K562 (cell line): ENCODE results near the gene LIN28B. TPM values are rescaled to one million over a fixed set of nuclear protein-coding genes. Genes with fewer than 3 reads are reported as not detected.

Source experiments
- ATAC-seq: fragments of 200-7000 bp; cut with Tn5 transposase; 3 replicates; pipeline ENCODE4 v1.9.1; 2020; ENCODE audit warnings: moderate library complexity
- BruUV-seq: library from RNA; stranded (reverse); fragments of 400-500 nt; replicated peaks from 2 replicates; lab custom pipeline; 2021; lab: Mats Ljungman, UMichigan
- CTCF ChIA-PET: fragments of 300-600 bp; formaldehyde crosslinking; extraction: SDS; loops from one replicate; lab custom pipeline; 2021; ENCODE audit warnings: low intra/inter-chr PET ratio; lab: Yijun Ruan, JAX
- POLR2A ChIA-PET: fragments of 300-600, 350-650 bp; sonication (Branson Sonifier 250); formaldehyde crosslinking; extraction: SDS; loops from one replicate; lab custom pipeline; 2021; ENCODE audit warnings: antibody characterized with exemption, inconsistent platforms; lab: Yijun Ruan, JAX
- DNase-seq, 4 experiments: peaks; one replicate each; pipeline versions ENCODE4 v3.0.0 to v3.0.0-alpha.2; 2011 to 2018; ENCODE audit warnings: low spot score in 3 of 4, mixed read lengths in 3 of 4; ENCODE audit errors: extremely low read depth in 1 of 4
- FAIRE-seq: peaks from 2 replicates; lab custom pipeline; 2011; peaks lifted over from hg19 to GRCh38; lab: Jason Lieb, UNC
- H2AFZ ChIP-seq: 2 replicates; pipeline ENCODE4 v1.6.0; 2011; ENCODE audit warnings: low read depth, low read length, control low read depth, inconsistent platforms
- H3K27ac ChIP-seq: fragments of 200-600 bp; 3 replicates; pipeline ENCODE4 v1.8.0; 2011; ENCODE audit warnings: low read depth, mild to moderate bottlenecking, control low read depth, inconsistent platforms, low read length, moderate library complexity, mixed read lengths; ENCODE audit errors: extremely low read depth
- H3K27me3 ChIP-seq, 2 experiments: fragments of 300-600 bp in 1 of 2; 2 replicates in 1 of 2; 3 replicates in 1 of 2; pipeline versions ENCODE4 v1.6.0 to v1.8.0; 2011; ENCODE audit warnings: inconsistent platforms in 2 of 2, low read length in 2 of 2, mild to moderate bottlenecking in 1 of 2, mixed read lengths in 1 of 2, moderate library complexity in 1 of 2; ENCODE audit not compliant: control insufficient read depth in 2 of 2, insufficient read depth in 2 of 2
- H3K36me3 ChIP-seq: fragments of 300-600 bp; 3 replicates; pipeline ENCODE4 v1.8.0; 2011; ENCODE audit warnings: mild to moderate bottlenecking, low read length, inconsistent platforms; ENCODE audit not compliant: control insufficient read depth, insufficient read depth
- H3K4me1 ChIP-seq, 2 experiments: fragments of 200-600 bp in 1 of 2; replicated peaks in 1 of 2; 2 replicates in 1 of 2; 3 replicates in 1 of 2; pipeline versions ENCODE4 v1.5.1 to v1.8.0; 2011; ENCODE audit warnings: inconsistent platforms in 2 of 2, low read length in 2 of 2, mild to moderate bottlenecking in 1 of 2, mixed read lengths in 1 of 2, moderate library complexity in 1 of 2; ENCODE audit not compliant: control insufficient read depth in 2 of 2, insufficient read depth in 2 of 2
- H3K4me2 ChIP-seq: 2 replicates; pipeline ENCODE4 v1.6.1; 2011; ENCODE audit warnings: low read length, control low read depth, inconsistent platforms, mixed read lengths; ENCODE audit not compliant: insufficient read depth
- H3K4me3 ChIP-seq: fragments of 200-600 bp; sonication (generic), shearing (Covaris generic); 2 replicates; pipeline ENCODE4 v1.5.1; 2016; ENCODE audit warnings: control low read depth, inconsistent platforms
- H3K79me2 ChIP-seq: fragments of 200-600 bp; 3 replicates; pipeline ENCODE4 v1.8.0; 2011; ENCODE audit warnings: low read length, inconsistent platforms; ENCODE audit not compliant: control insufficient read depth, insufficient read depth
- H3K9ac ChIP-seq, 2 experiments: 2 replicates each; pipeline versions ENCODE4 v1.6.0 to v1.6.1; 2011; ENCODE audit warnings: low read depth in 2 of 2, low read length in 2 of 2, control low read depth in 1 of 2, inconsistent platforms in 1 of 2, mild to moderate bottlenecking in 1 of 2, mixed read lengths in 1 of 2; ENCODE audit not compliant: insufficient read depth in 1 of 2
- H3K9me1 ChIP-seq: one replicate; pipeline ENCODE4 v1.6.0; 2011; ENCODE audit warnings: inconsistent platforms, mild to moderate bottlenecking, low read length, moderate library complexity; ENCODE audit not compliant: control insufficient read depth, insufficient read depth
- H3K9me3 ChIP-seq: replicated peaks from 2 replicates; pipeline ENCODE4 v1.5.1; 2011; ENCODE audit warnings: low read depth, low read length, inconsistent platforms; ENCODE audit not compliant: control insufficient read depth, insufficient read depth
- H4K20me1 ChIP-seq: replicated peaks from 2 replicates; pipeline ENCODE4 v1.6.1; 2011; ENCODE audit warnings: low read length, inconsistent platforms, mixed read lengths; ENCODE audit not compliant: control insufficient read depth, insufficient read depth
- BCOR ChIP-seq: fragments of 450-650 bp; IDR thresholded peaks from 2 replicates; pipeline ENCODE4 v1.6.1; 2016
- FOXA3 ChIP-seq, 2 experiments: fragments of 450-650 bp in 1 of 2; sonication (generic) in 1 of 2; formaldehyde crosslinking; IDR thresholded peaks in 1 of 2; conservative IDR thresholded peaks in 1 of 2; 2 replicates each; pipeline versions ENCODE4 v1.4.0 to v1.8.0; 2020 to 2022; ENCODE audit warnings: mild to moderate bottlenecking in 2 of 2, missing genetic modification reagents in 1 of 2
- HDGF ChIP-seq: fragments of 450-650 bp; IDR thresholded peaks from 2 replicates; pipeline ENCODE4 v1.6.1; 2016
- KLF1 ChIP-seq: fragments of 450-650 bp; IDR thresholded peaks from 2 replicates; pipeline ENCODE4 v1.6.1; 2016; ENCODE audit warnings: missing genetic modification characterization, missing compliant biosample characterization
- MAFF ChIP-seq: IDR thresholded peaks from 2 replicates; pipeline ENCODE4 v1.6.1; 2012; ENCODE audit warnings: low read length, improper control_type of control experiment
- MAFG ChIP-seq: fragments of 450-650 bp; conservative IDR thresholded peaks from 2 replicates; pipeline ENCODE4 v1.6.1; 2016; ENCODE audit warnings: missing genetic modification characterization, missing compliant biosample characterization
- ZBTB17 ChIP-seq: fragments of 450-650 bp; formaldehyde crosslinking; IDR thresholded peaks from 2 replicates; pipeline ENCODE4 v1.4.0; 2020; ENCODE audit warnings: mild to moderate bottlenecking
- ZNF224 ChIP-seq: sonication (generic); formaldehyde crosslinking; IDR thresholded peaks from 2 replicates; pipeline ENCODE4 v1.8.0; 2022; ENCODE audit warnings: mild to moderate bottlenecking, missing genetic modification reagents
- ZNF316 ChIP-seq: fragments of 450-650 bp; IDR thresholded peaks from 2 replicates; pipeline ENCODE4 v1.6.1; 2016
- ZNF717 ChIP-seq: fragments of 250-450 bp; sonication (Bioruptor Pico); IDR thresholded peaks from 2 replicates; pipeline ENCODE4 v1.5.0; 2021
- ZNF76 ChIP-seq: fragments of 250-450 bp; sonication (Bioruptor Pico); IDR thresholded peaks from 2 replicates; pipeline ENCODE4 v1.4.0; 2020; ENCODE audit warnings: mild to moderate bottlenecking, moderate library complexity, borderline replicate concordance
- WGBS: fragments of 100-300 bp; shearing (Covaris generic); methylation state at CpG from one replicate; pipeline ENCODE4 v1.1.6; 2016; ENCODE audit warnings: low coverage, mixed read lengths; ENCODE audit not compliant: insufficient coverage; ENCODE audit errors: missing lambda C conversion rate; 5-methylcytosine and 5-hydroxymethylcytosine counted together
- in situ Hi-C: fragments of 300-500 bp; cut with MboI; formaldehyde crosslinking; loops from 4 replicates; pipeline ENCODE4 v1.15.0; 2018; ENCODE audit warnings: inconsistent platforms, mixed read lengths
- intact Hi-C: fragments of 100-400 bp; cut with micrococcal nuclease; formaldehyde crosslinking; loops from 2 replicates; pipeline ENCODE4 v1.14.2; 2022
- polyA plus RNA-seq, 8 experiments: library from polyadenylated mRNA; depleted of rRNA in 4 of 8; stranded (reverse) in 5 of 8; unstranded in 3 of 8; fragments of >200 nt; fragmentation: Nextera tagmentation in 2 of 8; fragmentation: Illumina TruSeq in 1 of 8; extraction: Ambion mirVana in 2 of 8; extraction: Trizol in 1 of 8; gene quantifications; 2 replicates each; pipeline versions ENCODE4 v1.2.1 to v1.2.3, GENCODE V29; 2011 to 2014; ENCODE audit warnings: inconsistent platforms in 1 of 8, missing spikeins in 1 of 8
- total RNA-seq, 7 experiments: library from RNA; depleted of rRNA in 6 of 7; stranded (reverse); fragments of >200 nt in 6 of 7; fragmentation: Illumina TruSeq in 2 of 7; extraction: Trizol in 2 of 7; gene quantifications; 2 replicates each; pipeline versions ENCODE4 v1.2.1 to v1.2.3, GENCODE V29; 2011 to 2021; ENCODE audit warnings: low replicate concordance in 1 of 7
- TF ChIP-seq, protein P1 (sequence below): sonication (generic); formaldehyde crosslinking; IDR thresholded peaks from 2 replicates; pipeline ENCODE4 v1.8.1; 2023; ENCODE audit warnings: mild to moderate bottlenecking, missing genetic modification reagents
- TF ChIP-seq, protein P2 (sequence below), 2 experiments: fragments of 450-650 bp; IDR thresholded peaks; 2 replicates each; pipeline ENCODE4 v1.6.1; 2016
- TF ChIP-seq, protein P3 (sequence below): fragments of 250-450 bp; sonication (Bioruptor Pico); IDR thresholded peaks from 2 replicates; pipeline ENCODE4 v1.8.0; 2021; ENCODE audit warnings: mild to moderate bottlenecking, moderate library complexity
- TF ChIP-seq, protein P4 (sequence below): sonication (generic); formaldehyde crosslinking; IDR thresholded peaks from 2 replicates; pipeline ENCODE4 v1.5.0; 2020; ENCODE audit warnings: missing genetic modification reagents

The LIN28B gene
- total and polyA plus RNA-seq, 9 of the 15 experiments (the other 6 are each of a cell fraction or from before 2014, with no cell fraction given): 20.9 to 77.3 (median 42.1) TPM

DNA sequence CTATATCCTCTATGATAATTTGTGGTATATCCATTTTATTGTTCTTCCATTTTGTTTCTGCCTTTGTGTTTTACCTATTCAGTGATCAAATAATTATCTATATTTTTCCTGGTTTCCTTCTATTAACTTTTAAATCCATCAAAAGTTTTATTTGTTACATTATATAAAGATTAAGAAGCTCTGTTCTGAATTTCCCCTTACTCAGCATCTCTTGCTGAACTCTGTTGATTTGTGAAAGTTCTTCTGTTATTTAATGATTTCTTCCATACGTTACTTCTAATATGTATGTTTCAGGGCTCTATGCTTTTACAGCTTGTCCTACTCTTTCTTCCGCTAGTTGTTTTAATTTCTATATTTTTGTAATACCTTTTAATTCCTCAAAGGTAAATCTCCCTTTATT lies 87.1 kb downstream of the LIN28B start:
- intact Hi-C loops: no loop called here
- no peaks in the 10 kb centered on the region for H3K27me3 ChIP-seq
- DNase-seq (no peak), ATAC-seq (no peak), FAIRE-seq (no peak)
- H3K79me2 ChIP-seq: peaks cover 8% of the 10 kb centered on the region; the same call in 2 of the 3 replicates
- H3K9me1 ChIP-seq: no peaks in the 10 kb centered on the region
- no peaks in the 10 kb centered on the region for H3K9me3 ChIP-seq
- H3K4me1 ChIP-seq: no peaks in the 10 kb centered on the region
- peaks cover 3% of the 10 kb centered on the region; the same call in 2 of the 3 replicates for H3K36me3 ChIP-seq
- H2AFZ ChIP-seq: no peak overlapping the region
- no peak overlapping the region for H3K27ac ChIP-seq
- no TSS peak for BruUV-seq
- CTCF ChIA-PET: interaction anchor here (0.5 kb wide), 1 partner anchor 51 kb away, joined by 4 read pairs; no protein-coding TSS in a partner anchor
- H3K4me2 ChIP-seq: no peak overlapping the region
- 95% methylated on average over 2 of the region's 2 CpGs for WGBS
- in situ Hi-C loops: no loop called here
- POLR2A ChIA-PET: no interaction called here
- H3K9ac ChIP-seq: no peak overlapping the region
- H4K20me1 ChIP-seq: no peaks in the 10 kb centered on the region
- H3K4me3 ChIP-seq: no peak overlapping the region
- TF ChIP-seq MAFF (peak; percentile 67), ZBTB17 (CRISPR knock-in tag) (no peak), ZNF224 (CRISPR knock-in tag) (no peak), KLF1 (tag) (no peak), MAFG (tag) (peak; percentile 51; the same call in 1 of the 2 replicates), HDGF (no peak), ZNF717 (no peak), BCOR (no peak), ZNF76 (CRISPR knock-in tag) (no peak), ZNF316 (peak; percentile 79), FOXA3 (CRISPR knock-in tag; conservative IDR thresholded peaks at IDR 0.05 in 1 of 2, IDR thresholded peaks at IDR 0.05 in 1 of 2) (no peak)
- TF ChIP-seq, protein P1, sequence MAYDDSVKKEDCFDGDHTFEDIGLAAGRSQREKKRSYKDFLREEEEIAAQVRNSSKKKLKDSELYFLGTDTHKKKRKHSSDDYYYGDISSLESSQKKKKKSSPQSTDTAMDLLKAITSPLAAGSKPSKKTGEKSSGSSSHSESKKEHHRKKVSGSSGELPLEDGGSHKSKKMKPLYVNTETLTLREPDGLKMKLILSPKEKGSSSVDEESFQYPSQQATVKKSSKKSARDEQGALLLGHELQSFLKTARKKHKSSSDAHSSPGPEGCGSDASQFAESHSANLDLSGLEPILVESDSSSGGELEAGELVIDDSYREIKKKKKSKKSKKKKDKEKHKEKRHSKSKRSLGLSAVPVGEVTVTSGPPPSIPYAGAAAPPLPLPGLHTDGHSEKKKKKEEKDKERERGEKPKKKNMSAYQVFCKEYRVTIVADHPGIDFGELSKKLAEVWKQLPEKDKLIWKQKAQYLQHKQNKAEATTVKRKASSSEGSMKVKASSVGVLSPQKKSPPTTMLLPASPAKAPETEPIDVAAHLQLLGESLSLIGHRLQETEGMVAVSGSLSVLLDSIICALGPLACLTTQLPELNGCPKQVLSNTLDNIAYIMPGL (CRISPR knock-in tag): no peak
- TF ChIP-seq, protein P2, sequence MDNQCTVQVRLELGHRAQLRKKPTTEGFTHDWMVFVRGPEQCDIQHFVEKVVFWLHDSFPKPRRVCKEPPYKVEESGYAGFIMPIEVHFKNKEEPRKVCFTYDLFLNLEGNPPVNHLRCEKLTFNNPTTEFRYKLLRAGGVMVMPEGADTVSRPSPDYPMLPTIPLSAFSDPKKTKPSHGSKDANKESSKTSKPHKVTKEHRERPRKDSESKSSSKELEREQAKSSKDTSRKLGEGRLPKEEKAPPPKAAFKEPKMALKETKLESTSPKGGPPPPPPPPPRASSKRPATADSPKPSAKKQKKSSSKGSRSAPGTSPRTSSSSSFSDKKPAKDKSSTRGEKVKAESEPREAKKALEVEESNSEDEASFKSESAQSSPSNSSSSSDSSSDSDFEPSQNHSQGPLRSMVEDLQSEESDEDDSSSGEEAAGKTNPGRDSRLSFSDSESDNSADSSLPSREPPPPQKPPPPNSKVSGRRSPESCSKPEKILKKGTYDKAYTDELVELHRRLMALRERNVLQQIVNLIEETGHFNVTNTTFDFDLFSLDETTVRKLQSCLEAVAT (IDR thresholded peaks at IDR 0.05): no peak
- TF ChIP-seq, protein P3, sequence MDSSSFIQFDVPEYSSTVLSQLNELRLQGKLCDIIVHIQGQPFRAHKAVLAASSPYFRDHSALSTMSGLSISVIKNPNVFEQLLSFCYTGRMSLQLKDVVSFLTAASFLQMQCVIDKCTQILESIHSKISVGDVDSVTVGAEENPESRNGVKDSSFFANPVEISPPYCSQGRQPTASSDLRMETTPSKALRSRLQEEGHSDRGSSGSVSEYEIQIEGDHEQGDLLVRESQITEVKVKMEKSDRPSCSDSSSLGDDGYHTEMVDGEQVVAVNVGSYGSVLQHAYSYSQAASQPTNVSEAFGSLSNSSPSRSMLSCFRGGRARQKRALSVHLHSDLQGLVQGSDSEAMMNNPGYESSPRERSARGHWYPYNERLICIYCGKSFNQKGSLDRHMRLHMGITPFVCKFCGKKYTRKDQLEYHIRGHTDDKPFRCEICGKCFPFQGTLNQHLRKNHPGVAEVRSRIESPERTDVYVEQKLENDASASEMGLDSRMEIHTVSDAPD: no peak
- TF ChIP-seq, protein P4, sequence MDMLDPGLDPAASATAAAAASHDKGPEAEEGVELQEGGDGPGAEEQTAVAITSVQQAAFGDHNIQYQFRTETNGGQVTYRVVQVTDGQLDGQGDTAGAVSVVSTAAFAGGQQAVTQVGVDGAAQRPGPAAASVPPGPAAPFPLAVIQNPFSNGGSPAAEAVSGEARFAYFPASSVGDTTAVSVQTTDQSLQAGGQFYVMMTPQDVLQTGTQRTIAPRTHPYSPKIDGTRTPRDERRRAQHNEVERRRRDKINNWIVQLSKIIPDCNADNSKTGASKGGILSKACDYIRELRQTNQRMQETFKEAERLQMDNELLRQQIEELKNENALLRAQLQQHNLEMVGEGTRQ (CRISPR knock-in tag): no peak
